ENCODE results near the gene ZNF534. TPM values are rescaled to one million over a fixed set of nuclear protein-coding genes. Genes with fewer than 3 reads are reported as not detected.
"Not testable (repeated sequence)": the region's sequence is repeated elsewhere in the genome, so short reads cannot be mapped to it uniquely, and the experiment has no call there.

Gene ZNF534

DNA sequence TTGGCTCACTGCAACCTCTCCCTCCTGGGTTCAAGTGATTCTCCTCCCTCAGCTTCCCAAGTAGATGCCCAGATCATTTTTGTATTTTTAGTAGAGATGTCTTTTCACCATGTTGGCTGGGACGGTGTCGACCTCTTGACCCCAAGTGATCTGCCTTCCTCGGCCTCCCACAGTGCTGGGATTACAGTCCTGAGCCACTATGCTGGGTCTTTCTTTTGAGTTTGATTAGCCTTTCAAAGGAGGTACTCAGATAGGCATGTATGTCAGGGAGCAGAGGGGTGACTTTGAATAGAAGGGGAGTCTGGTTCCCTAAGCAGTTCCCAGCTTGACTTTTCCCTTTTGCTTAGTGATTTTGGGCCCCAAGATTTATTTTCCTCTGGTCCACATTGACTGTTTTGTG lies 71.5 kb downstream of the ZNF534 start:
- H2BK5ac ChIP-seq (ENCODE audit: low read length); H3K79me1 ChIP-seq (ENCODE audit: low read length); H3K27me3 ChIP-seq (ENCODE audit: insufficient read depth, low read length, poor library complexity); H3K27ac ChIP-seq (ENCODE audit: low read depth, low read length); H3K9ac ChIP-seq (ENCODE audit: low read length); H3K36me3 ChIP-seq (ENCODE audit: control insufficient read depth, insufficient read depth, low read length); H2AK5ac ChIP-seq (ENCODE audit: low read length); H4K5ac ChIP-seq (ENCODE audit: low read length); H3K23ac ChIP-seq (ENCODE audit: low read length); H3K4me1 ChIP-seq (ENCODE audit: control insufficient read depth, low read depth, low read length); H2BK120ac ChIP-seq (ENCODE audit: low read depth, low read length); H3K79me2 ChIP-seq (ENCODE audit: control insufficient read depth, insufficient read depth, low read length); H3K4me3 ChIP-seq (ENCODE audit: low read length); H2BK15ac ChIP-seq (replicated peaks; ENCODE audit: low read depth); H4K8ac ChIP-seq (ENCODE audit: low read depth, low read length); H3K4ac ChIP-seq (ENCODE audit: low read depth, low read length); H3K4me2 ChIP-seq (ENCODE audit: low read length); H3K18ac ChIP-seq (ENCODE audit: low read length); DNase-seq; H3K56ac ChIP-seq (ENCODE audit: low read length): not testable (repeated sequence)
- no CpG with 5 or more reads among the region's 3 CpGs for WGBS (ENCODE audit: extremely low coverage, insufficient coverage, low lambda C conversion rate)

DNA sequence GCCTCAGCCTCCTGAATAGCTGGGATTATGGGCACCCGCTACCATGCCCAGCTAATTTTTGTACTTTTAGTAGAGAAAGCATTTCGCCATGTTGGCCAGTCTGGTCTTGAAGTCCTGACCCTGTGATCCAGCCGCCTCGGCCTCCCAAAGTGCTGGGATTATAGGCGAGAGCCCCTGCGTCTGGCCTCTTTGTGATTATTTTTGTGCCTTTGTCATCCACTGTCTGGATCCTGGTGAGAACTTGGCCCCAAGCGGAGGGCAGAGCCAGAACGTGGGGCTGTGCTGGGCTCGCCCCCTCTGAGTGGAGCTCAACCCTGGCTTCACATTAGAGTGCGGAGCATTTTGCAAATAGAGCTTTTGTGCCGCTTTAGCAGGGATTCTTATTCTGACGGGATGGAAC lies 72.0 kb downstream of the ZNF534 start:
- no CpG with 5 or more reads among the region's 12 CpGs for WGBS (ENCODE audit: extremely low coverage, insufficient coverage, low lambda C conversion rate)
- H4K5ac ChIP-seq (ENCODE audit: low read length); H3K27ac ChIP-seq (ENCODE audit: low read depth, low read length); H3K4me2 ChIP-seq (ENCODE audit: low read length); H3K4ac ChIP-seq (ENCODE audit: low read depth, low read length); DNase-seq; H3K23ac ChIP-seq (ENCODE audit: low read length); H3K4me3 ChIP-seq (ENCODE audit: low read length); H2BK15ac ChIP-seq (replicated peaks; ENCODE audit: low read depth); H4K8ac ChIP-seq (ENCODE audit: low read depth, low read length); H3K9ac ChIP-seq (ENCODE audit: low read length); H3K27me3 ChIP-seq (ENCODE audit: insufficient read depth, low read length, poor library complexity); H3K79me2 ChIP-seq (ENCODE audit: control insufficient read depth, insufficient read depth, low read length); H3K4me1 ChIP-seq (ENCODE audit: control insufficient read depth, low read depth, low read length); H2AK5ac ChIP-seq (ENCODE audit: low read length); H3K56ac ChIP-seq (ENCODE audit: low read length); H2BK120ac ChIP-seq (ENCODE audit: low read depth, low read length); H3K79me1 ChIP-seq (ENCODE audit: low read length); H3K18ac ChIP-seq (ENCODE audit: low read length); H3K36me3 ChIP-seq (ENCODE audit: control insufficient read depth, insufficient read depth, low read length); H2BK5ac ChIP-seq (ENCODE audit: low read length): not testable (repeated sequence)

Small RNAs within 50 kb of the gene (small RNA-seq; reads per million reads assigned to genes)
- gene AC010332.1 (ENCODE audit: insufficient read depth): not detected
